ENCODE results near the gene PTGDS. TPM values are rescaled to one million over a fixed set of nuclear protein-coding genes. Genes with fewer than 3 reads are reported as not detected.

PTGDS gene
- total RNA-seq, 3 donors from 2014 or later (not counting 1 experiment from before 2014, with no cell fraction given), result 157 to 361 (median 296) TPM

DNA sequence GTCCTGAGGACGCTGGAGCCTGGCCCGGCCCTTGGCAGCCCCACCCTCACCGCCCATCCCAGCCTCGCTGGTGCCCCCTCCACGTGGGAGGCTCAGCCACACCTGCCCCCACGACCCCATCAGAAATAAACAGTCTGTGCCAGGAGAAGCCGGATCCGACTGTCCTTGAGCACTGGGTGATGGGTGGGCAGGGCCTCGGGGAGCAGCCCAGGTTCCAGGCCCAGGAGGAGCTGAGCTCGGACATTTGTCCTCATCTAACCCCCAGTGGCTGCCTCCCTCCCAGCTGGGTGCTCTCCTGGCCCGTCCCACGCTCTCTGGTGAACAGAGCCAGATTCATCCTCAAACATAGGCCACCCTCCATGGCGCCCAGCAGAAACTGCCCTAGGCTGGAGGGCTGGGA lies 4.6 kb upstream of the PTGDS start:
- no peak for DNase-seq
- H3K27me3 ChIP-seq (ENCODE audit: control insufficient read depth, insufficient read depth, low read length), result no peaks in the 10 kb centered on the region
- intact Hi-C loops (cut with micrococcal nuclease), result no loop called here
- no peaks in the 10 kb centered on the region for H3K9me3 ChIP-seq (ENCODE audit: control insufficient read depth, insufficient read depth, low read length)
- Mint-ChIP-seq H3K27me3 (ENCODE audit: low read depth in 2 of 2) (no peaks in the 10 kb centered on the region), H3K9me3 (no peaks in the 10 kb centered on the region), H3K4me1 (peaks cover 6 to 42% of the 10 kb centered on the region in 2 donors), H3K4me3 (no peak overlapping the region), H3K36me3 (no peaks in the 10 kb centered on the region), H3K27ac (peak overlapping the region in 1 of 2 donors; percentile 38)
- H3K4me3 ChIP-seq (ENCODE audit: low read length), result no peak overlapping the region
- TF ChIP-seq, protein P1, sequence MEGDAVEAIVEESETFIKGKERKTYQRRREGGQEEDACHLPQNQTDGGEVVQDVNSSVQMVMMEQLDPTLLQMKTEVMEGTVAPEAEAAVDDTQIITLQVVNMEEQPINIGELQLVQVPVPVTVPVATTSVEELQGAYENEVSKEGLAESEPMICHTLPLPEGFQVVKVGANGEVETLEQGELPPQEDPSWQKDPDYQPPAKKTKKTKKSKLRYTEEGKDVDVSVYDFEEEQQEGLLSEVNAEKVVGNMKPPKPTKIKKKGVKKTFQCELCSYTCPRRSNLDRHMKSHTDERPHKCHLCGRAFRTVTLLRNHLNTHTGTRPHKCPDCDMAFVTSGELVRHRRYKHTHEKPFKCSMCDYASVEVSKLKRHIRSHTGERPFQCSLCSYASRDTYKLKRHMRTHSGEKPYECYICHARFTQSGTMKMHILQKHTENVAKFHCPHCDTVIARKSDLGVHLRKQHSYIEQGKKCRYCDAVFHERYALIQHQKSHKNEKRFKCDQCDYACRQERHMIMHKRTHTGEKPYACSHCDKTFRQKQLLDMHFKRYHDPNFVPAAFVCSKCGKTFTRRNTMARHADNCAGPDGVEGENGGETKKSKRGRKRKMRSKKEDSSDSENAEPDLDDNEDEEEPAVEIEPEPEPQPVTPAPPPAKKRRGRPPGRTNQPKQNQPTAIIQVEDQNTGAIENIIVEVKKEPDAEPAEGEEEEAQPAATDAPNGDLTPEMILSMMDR (IDR thresholded peaks at IDR 0.05), result no peak
- peaks cover 50% of the 10 kb centered on the region for H3K4me1 ChIP-seq (ENCODE audit: control insufficient read depth, insufficient read depth, low read length)
- no peak overlapping the region for H3K27ac ChIP-seq (ENCODE audit: low read length)
- WGBS (ENCODE audit: insufficient coverage), result 84% methylated on average over 13 of the region's 13 CpGs
- H3K36me3 ChIP-seq (ENCODE audit: control insufficient read depth, insufficient read depth, low read length), result no peaks in the 10 kb centered on the region
- no peak for ATAC-seq

DNA sequence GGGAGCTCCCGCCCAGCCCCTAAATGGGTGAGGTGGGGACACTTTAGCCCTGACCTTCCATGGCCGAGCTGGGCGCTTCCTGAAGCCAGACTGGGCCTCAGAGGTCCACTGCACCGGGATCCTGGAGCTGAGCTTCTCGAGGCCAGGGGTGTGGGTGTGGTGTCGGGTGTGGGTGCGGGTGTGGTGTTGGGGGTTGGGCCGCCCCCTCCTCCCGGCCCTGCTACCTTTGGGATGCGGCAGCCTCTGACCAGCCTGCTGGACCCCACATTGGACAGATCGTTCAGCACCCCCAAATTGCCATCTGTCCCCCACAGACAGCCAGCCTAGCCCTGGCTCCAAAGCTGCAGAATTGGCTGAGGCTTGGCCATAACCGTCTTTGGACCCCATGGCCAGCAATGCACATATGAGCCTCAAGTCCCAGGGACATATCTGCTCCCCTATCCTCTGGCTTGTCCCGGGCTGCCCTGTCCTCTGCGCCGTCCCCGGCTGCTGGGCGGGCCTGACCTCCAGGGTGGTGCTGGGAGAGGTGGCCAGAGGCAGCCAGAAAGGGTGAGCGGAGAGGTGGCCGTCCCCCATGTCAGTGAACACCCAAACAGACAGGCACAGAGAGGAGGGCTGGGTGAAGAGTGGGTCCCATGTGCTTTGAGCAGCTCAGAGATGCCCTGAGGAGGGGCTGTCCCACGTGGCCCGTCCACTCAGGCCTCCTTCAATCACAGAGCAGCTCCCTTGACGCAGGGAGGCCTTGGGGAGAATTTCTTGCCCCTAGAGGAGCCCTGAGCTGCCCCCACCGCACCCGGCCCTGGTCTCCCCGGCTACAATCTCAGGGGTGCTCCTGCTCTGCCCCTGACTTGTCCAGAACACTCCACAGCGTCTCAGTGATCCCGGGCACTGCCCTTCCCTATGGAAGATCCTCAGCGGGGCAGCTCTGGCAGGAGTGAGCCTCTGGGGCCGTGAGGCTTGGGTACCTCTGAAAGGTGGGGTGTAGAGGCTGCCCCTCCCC lies 3.4 kb upstream of the PTGDS start:
- Mint-ChIP-seq H3K36me3 (no peaks in the 10 kb centered on the region), H3K4me1 (peaks cover 6 to 42% of the 10 kb centered on the region in 2 donors), H3K9me3 (no peaks in the 10 kb centered on the region), H3K27me3 (ENCODE audit: low read depth in 2 of 2) (no peaks in the 10 kb centered on the region), H3K4me3 (no peak overlapping the region), H3K27ac (peak overlapping the region in 1 of 2 donors; percentile 38)
- Histone ChIP-seq H3K27me3 (ENCODE audit: control insufficient read depth, insufficient read depth, low read length) (no peaks in the 10 kb centered on the region), H3K4me1 (ENCODE audit: control insufficient read depth, insufficient read depth, low read length) (peaks cover 59% of the 10 kb centered on the region), H3K36me3 (ENCODE audit: control insufficient read depth, insufficient read depth, low read length) (no peaks in the 10 kb centered on the region), H3K9me3 (ENCODE audit: control insufficient read depth, insufficient read depth, low read length) (no peaks in the 10 kb centered on the region), H3K27ac (ENCODE audit: low read length) (peak overlapping the region; percentile 51), H3K4me3 (ENCODE audit: low read length) (no peak overlapping the region)
- intact Hi-C loops (cut with micrococcal nuclease), result no loop called here
- DNase-seq, result no peak
- WGBS (ENCODE audit: insufficient coverage), result 91% methylated on average over 29 of the region's 29 CpGs
- ATAC-seq, result no peak
- TF ChIP-seq, protein P1 (IDR thresholded peaks at IDR 0.05), result no peak

DNA sequence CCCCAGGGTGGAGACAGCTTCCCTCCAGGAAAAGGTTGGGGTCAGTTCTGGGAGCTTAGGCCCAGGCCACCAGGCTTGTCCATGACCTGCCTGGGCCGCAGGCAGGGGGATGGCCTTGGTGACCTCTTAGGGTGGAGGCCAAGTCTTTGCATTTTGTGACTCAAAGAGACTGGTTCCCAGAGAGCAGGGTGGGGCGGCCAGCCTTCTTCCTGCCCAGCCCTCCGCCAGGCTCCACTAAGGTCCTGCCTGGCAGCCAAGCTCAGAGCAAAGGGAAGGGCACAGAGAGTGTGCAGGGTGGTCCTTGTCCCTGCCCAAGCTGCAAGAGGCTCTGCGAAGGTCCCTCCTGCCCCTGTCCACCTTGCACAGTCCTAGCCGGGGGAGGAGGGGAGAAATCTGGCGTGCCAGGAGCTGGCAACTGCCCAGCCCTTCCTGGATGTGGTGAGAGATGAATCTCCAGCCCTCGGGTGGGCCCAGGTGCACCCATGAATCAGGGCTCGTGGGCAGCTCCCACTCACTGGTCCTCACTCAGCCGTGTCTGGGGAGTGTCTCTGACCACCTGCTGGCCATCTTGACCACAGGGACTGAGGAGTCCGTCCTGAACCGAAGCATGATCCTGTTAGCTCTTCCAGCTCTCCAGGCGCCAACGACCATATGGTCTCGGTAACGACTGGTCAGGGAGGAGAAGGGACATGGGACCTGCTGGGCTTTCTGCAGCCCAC lies 2.3 kb upstream of the PTGDS start:
- Histone ChIP-seq H3K9me3 (ENCODE audit: control insufficient read depth, insufficient read depth, low read length) (no peaks in the 10 kb centered on the region), H3K27ac (ENCODE audit: low read length) (peak overlapping the region; percentile 51), H3K36me3 (ENCODE audit: control insufficient read depth, insufficient read depth, low read length) (no peaks in the 10 kb centered on the region), H3K4me3 (ENCODE audit: low read length) (peak overlapping the region; percentile 26), H3K4me1 (ENCODE audit: control insufficient read depth, insufficient read depth, low read length) (peaks cover 59% of the 10 kb centered on the region), H3K27me3 (ENCODE audit: control insufficient read depth, insufficient read depth, low read length) (no peaks in the 10 kb centered on the region)
- peak overlapping the region; percentile 78 to 80 for H3K27ac Mint-ChIP-seq
- 34% methylated on average over 15 of the region's 15 CpGs for WGBS (ENCODE audit: insufficient coverage)
- no peaks in the 10 kb centered on the region for H3K36me3 Mint-ChIP-seq
- peaks cover 6 to 41% of the 10 kb centered on the region in 2 donors for H3K4me1 Mint-ChIP-seq
- TF ChIP-seq, protein P1 (IDR thresholded peaks at IDR 0.05), result no peak
- ATAC-seq (no peak), DNase-seq (peak in 1 of 2 donors; percentile 45)
- H3K4me3 Mint-ChIP-seq, result peak overlapping the region; percentile 83
- no peaks in the 10 kb centered on the region for H3K9me3 Mint-ChIP-seq
- intact Hi-C loops (cut with micrococcal nuclease), result no loop called here
- no peaks in the 10 kb centered on the region for H3K27me3 Mint-ChIP-seq (ENCODE audit: low read depth in 2 of 2)

Data from natural killer cell (primary cell).